Measurements from ENCODE around the gene FAM50B. TPM values are rescaled to one million over a fixed set of nuclear protein-coding genes. Genes with fewer than 3 reads are reported as not detected.
A peak's percentile ranks its signal among the peaks of the same experiment; 100 is the strongest.

The FAM50B gene
- total and polyA plus RNA-seq, 2 of the 13 experiments (the other 11 are each of a cell fraction or from before 2014, with no cell fraction given) = 0.05 TPM; not detected in 1

- TF ChIP-seq, protein P1, sequence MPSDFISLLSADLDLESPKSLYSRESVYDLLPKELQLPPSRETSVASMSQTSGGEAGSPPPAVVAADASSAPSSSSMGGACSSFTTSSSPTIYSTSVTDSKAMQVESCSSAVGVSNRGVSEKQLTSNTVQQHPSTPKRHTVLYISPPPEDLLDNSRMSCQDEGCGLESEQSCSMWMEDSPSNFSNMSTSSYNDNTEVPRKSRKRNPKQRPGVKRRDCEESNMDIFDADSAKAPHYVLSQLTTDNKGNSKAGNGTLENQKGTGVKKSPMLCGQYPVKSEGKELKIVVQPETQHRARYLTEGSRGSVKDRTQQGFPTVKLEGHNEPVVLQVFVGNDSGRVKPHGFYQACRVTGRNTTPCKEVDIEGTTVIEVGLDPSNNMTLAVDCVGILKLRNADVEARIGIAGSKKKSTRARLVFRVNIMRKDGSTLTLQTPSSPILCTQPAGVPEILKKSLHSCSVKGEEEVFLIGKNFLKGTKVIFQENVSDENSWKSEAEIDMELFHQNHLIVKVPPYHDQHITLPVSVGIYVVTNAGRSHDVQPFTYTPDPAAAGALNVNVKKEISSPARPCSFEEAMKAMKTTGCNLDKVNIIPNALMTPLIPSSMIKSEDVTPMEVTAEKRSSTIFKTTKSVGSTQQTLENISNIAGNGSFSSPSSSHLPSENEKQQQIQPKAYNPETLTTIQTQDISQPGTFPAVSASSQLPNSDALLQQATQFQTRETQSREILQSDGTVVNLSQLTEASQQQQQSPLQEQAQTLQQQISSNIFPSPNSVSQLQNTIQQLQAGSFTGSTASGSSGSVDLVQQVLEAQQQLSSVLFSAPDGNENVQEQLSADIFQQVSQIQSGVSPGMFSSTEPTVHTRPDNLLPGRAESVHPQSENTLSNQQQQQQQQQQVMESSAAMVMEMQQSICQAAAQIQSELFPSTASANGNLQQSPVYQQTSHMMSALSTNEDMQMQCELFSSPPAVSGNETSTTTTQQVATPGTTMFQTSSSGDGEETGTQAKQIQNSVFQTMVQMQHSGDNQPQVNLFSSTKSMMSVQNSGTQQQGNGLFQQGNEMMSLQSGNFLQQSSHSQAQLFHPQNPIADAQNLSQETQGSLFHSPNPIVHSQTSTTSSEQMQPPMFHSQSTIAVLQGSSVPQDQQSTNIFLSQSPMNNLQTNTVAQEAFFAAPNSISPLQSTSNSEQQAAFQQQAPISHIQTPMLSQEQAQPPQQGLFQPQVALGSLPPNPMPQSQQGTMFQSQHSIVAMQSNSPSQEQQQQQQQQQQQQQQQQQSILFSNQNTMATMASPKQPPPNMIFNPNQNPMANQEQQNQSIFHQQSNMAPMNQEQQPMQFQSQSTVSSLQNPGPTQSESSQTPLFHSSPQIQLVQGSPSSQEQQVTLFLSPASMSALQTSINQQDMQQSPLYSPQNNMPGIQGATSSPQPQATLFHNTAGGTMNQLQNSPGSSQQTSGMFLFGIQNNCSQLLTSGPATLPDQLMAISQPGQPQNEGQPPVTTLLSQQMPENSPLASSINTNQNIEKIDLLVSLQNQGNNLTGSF (CRISPR knock-in tag; IDR thresholded peaks at IDR 0.05) = no peak
- no peak for TF ChIP-seq LCORL (IDR thresholded peaks at IDR 0.05)
- peak; percentile 95 for TF ChIP-seq LCORL (CRISPR knock-in tag; IDR thresholded peaks at IDR 0.05)
- TF ChIP-seq SIN3B (IDR thresholded peaks at IDR 0.05; ENCODE audit: low read length) = no peak
- peak; percentile 63; the same call in 1 of the 2 replicates for TF ChIP-seq DRAP1 (CRISPR knock-in tag; IDR thresholded peaks at IDR 0.05)
- 0 out of 2 replicates have a peak, but pooled peaks have one; percentile 42 for TF ChIP-seq ZNF619 (CRISPR knock-in tag; IDR thresholded peaks at IDR 0.05)
- TF ChIP-seq MXD4 (CRISPR knock-in tag; IDR thresholded peaks at IDR 0.05) = peak; percentile 77
- TF ChIP-seq IKZF5 (CRISPR knock-in tag; IDR thresholded peaks at IDR 0.05) = peak; percentile 96
- peak; percentile 95 for TF ChIP-seq HDAC1 (CRISPR knock-in tag; IDR thresholded peaks at IDR 0.05)
- TF ChIP-seq PPARG (CRISPR knock-in tag; conservative IDR thresholded peaks at IDR 0.05) = 0 out of 2 replicates have a peak, but pooled peaks have one; percentile 20
- TF ChIP-seq ZNF34 (CRISPR knock-in tag; IDR thresholded peaks at IDR 0.05; ENCODE audit: borderline replicate concordance) = no peak
- TF ChIP-seq ZNF670 (CRISPR knock-in tag; IDR thresholded peaks at IDR 0.05; ENCODE audit: borderline replicate concordance) = peak; percentile 84
- no peak for TF ChIP-seq ZNF20 (CRISPR knock-in tag; IDR thresholded peaks at IDR 0.05)
- peak; percentile 73; the same call in 1 of the 2 replicates for TF ChIP-seq NR2F2 (IDR thresholded peaks at IDR 0.05; ENCODE audit: borderline replicate concordance, low read depth)
- TF ChIP-seq EHMT2 (IDR thresholded peaks at IDR 0.05; ENCODE audit: borderline replicate concordance, low read depth, low read length) = peak; percentile 76; the same call in 1 of the 2 replicates
- TF ChIP-seq HMGXB3 (CRISPR knock-in tag; IDR thresholded peaks at IDR 0.05; ENCODE audit: borderline replicate concordance) = peak; percentile 92
- peak; percentile 47 for TF ChIP-seq YY1 (IDR thresholded peaks at IDR 0.05; ENCODE audit: insufficient read depth, insufficient replicate concordance, low read depth, low read length)
- no peak; the same call in 1 of the 2 replicates for TF ChIP-seq ZFP37 (CRISPR knock-in tag; IDR thresholded peaks at IDR 0.05; ENCODE audit: borderline replicate concordance)
- no peak for TF ChIP-seq ZFP41 (CRISPR knock-in tag; IDR thresholded peaks at IDR 0.05; ENCODE audit: borderline replicate concordance)
These were observed 14.0 kb upstream of the FAM50B start (continued) for GRCh38 chr6:3835055-3835731.

Measured in HepG2 (cell line).